ENCODE results near the gene ADGB. TPM values are rescaled to one million over a fixed set of nuclear protein-coding genes. Genes with fewer than 3 reads are reported as not detected.
A peak's percentile ranks its signal among the peaks of the same experiment; 100 is the strongest.

ADGB gene
- polyA plus RNA-seq, 1 donor (not counting 4 experiments of a cell fraction or from before 2014, with no cell fraction given), result not detected

DNA sequence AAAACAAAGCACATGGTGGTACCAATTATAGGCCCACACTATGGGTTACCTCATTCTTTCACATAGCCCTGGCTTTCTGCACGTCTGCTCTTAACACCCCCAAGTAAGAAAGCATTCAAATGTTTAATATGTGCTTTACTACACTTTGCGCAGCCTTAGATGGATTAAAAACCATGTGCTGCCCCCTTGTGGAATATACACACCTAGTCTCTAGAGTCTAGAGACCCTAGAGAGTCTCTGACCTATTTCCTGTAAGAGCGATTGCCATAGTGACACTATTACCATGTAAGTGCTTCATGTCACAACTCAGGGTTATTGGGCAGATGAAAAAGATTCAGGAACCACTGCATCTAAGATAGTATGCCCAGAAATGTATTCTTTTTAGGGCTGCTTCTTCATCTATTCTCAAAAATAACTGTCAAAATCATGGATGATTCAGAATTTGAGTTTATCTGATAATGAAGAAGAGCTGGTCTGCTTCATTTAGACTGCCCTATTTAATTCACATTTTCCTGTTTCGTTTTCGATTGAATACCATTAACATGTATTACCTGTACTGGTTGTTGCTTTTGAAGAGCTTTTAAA, 186.3 kb downstream of the ADGB start:
- no peaks in the 10 kb centered on the region for H3K9me1 ChIP-seq (ENCODE audit: control insufficient read depth, extremely low read depth, insufficient read depth, low read length)
- H3K4me2 ChIP-seq (ENCODE audit: control insufficient read depth, extremely low read depth, insufficient read depth, low read depth, low read length), result no peak overlapping the region
- H3K9me3 ChIP-seq (ENCODE audit: control insufficient read depth, low read depth, low read length), result no peaks in the 10 kb centered on the region
- peaks cover under 1% of the 10 kb centered on the region for H3K4me1 ChIP-seq (ENCODE audit: control insufficient read depth, extremely low read depth, insufficient read depth, low read length)
- no peaks in the 10 kb centered on the region for H3K79me2 ChIP-seq (ENCODE audit: control insufficient read depth, insufficient read depth, low read length)
- DNase-seq (ENCODE audit: low read depth, low spot score) (no peak), FAIRE-seq (peak; percentile 13)
- no peak overlapping the region for H3K9ac ChIP-seq (ENCODE audit: control insufficient read depth, extremely low read depth, insufficient read depth, low read length)
- dilution Hi-C loops (cut with MboI; ENCODE audit: extremely low pct_ligation_motif_present, low sequenced_read_pairs), result no loop called here
- H4K20me1 ChIP-seq (ENCODE audit: control insufficient read depth, extremely low read depth, insufficient read depth, low read length), result no peaks in the 10 kb centered on the region
- TF ChIP-seq, protein P1, sequence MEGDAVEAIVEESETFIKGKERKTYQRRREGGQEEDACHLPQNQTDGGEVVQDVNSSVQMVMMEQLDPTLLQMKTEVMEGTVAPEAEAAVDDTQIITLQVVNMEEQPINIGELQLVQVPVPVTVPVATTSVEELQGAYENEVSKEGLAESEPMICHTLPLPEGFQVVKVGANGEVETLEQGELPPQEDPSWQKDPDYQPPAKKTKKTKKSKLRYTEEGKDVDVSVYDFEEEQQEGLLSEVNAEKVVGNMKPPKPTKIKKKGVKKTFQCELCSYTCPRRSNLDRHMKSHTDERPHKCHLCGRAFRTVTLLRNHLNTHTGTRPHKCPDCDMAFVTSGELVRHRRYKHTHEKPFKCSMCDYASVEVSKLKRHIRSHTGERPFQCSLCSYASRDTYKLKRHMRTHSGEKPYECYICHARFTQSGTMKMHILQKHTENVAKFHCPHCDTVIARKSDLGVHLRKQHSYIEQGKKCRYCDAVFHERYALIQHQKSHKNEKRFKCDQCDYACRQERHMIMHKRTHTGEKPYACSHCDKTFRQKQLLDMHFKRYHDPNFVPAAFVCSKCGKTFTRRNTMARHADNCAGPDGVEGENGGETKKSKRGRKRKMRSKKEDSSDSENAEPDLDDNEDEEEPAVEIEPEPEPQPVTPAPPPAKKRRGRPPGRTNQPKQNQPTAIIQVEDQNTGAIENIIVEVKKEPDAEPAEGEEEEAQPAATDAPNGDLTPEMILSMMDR (optimal IDR thresholded peaks at IDR 0.05 in 1 of 3, IDR thresholded peaks at IDR 0.05 in 1 of 3, conservative IDR thresholded peaks at IDR 0.05 in 1 of 3; ENCODE audit: extremely low read depth in 1 of 3, insufficient read depth in 2 of 3, low read length in 3 of 3), result peak in 2 of 3 experiments; percentile 57 to 58
- TF ChIP-seq EZH2 (IDR thresholded peaks at IDR 0.05; ENCODE audit: low read length), result no peak
- H3K4me3 ChIP-seq (ENCODE audit: control insufficient read depth in 2 of 3, extremely low read depth in 1 of 3, insufficient read depth in 2 of 3, low read depth in 1 of 3, low read length in 3 of 3), result no peak overlapping the region
- no peak overlapping the region for H2AFZ ChIP-seq (ENCODE audit: control insufficient read depth, low read length)
- H3K27me3 ChIP-seq (ENCODE audit: control insufficient read depth, extremely low read depth, insufficient read depth, low read length), result no peaks in the 10 kb centered on the region
- H3K27ac ChIP-seq (ENCODE audit: control insufficient read depth, insufficient read depth, low read length), result no peak overlapping the region
- no peaks in the 10 kb centered on the region for H3K36me3 ChIP-seq (ENCODE audit: control insufficient read depth in 2 of 2, extremely low read depth in 1 of 2, insufficient read depth in 2 of 2, low read length in 2 of 2)

DNA sequence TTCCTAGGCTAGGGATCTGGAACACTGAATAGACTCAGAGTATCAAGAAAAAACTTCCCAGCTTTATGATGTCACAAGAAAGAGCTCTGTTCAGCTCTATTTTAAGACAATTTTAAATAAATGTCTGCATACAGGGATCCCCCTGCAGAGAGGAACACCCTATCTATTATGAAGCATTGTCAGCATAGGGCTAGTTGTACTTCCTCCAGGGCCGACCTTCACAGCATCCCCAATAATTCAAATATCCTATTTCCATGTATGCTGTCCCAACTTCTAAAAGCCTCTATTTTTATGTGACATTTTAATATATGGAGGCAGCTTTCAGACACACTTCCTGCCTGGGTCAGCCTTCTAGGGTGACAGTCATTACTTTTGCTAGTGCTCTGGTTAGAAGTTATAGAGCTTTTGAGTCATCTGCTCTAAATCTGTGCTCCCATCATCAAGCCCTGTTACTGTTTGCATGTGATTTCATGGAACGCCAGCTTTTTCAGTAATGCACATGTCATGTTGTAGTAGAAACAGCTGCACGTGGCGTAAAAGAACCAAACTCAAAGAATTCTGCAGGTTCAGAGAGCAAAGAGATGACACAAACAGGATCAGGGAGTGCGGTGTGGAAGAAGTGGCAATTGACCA, 189.2 kb downstream of the ADGB start:
- no peaks in the 10 kb centered on the region for H4K20me1 ChIP-seq (ENCODE audit: control insufficient read depth, extremely low read depth, insufficient read depth, low read length)
- no peaks in the 10 kb centered on the region for H3K9me1 ChIP-seq (ENCODE audit: control insufficient read depth, extremely low read depth, insufficient read depth, low read length)
- no peaks in the 10 kb centered on the region for H3K27me3 ChIP-seq (ENCODE audit: control insufficient read depth, extremely low read depth, insufficient read depth, low read length)
- no peak overlapping the region for H2AFZ ChIP-seq (ENCODE audit: control insufficient read depth, low read length)
- dilution Hi-C loops (cut with MboI; ENCODE audit: extremely low pct_ligation_motif_present, low sequenced_read_pairs), result no loop called here
- DNase-seq (ENCODE audit: low read depth, low spot score) (no peak), FAIRE-seq (no peak)
- no peak overlapping the region for H3K9ac ChIP-seq (ENCODE audit: control insufficient read depth, extremely low read depth, insufficient read depth, low read length)
- H3K4me1 ChIP-seq (ENCODE audit: control insufficient read depth, extremely low read depth, insufficient read depth, low read length), result peaks cover 13% of the 10 kb centered on the region
- H3K79me2 ChIP-seq (ENCODE audit: control insufficient read depth, insufficient read depth, low read length), result no peaks in the 10 kb centered on the region
- TF ChIP-seq, protein P1 (optimal IDR thresholded peaks at IDR 0.05 in 1 of 3, IDR thresholded peaks at IDR 0.05 in 1 of 3, conservative IDR thresholded peaks at IDR 0.05 in 1 of 3; ENCODE audit: extremely low read depth in 1 of 3, insufficient read depth in 2 of 3, low read length in 3 of 3), result no peak
- no peak for TF ChIP-seq EZH2 (IDR thresholded peaks at IDR 0.05; ENCODE audit: low read length)
- H3K4me2 ChIP-seq (ENCODE audit: control insufficient read depth, extremely low read depth, insufficient read depth, low read depth, low read length), result no peak overlapping the region
- H3K27ac ChIP-seq (ENCODE audit: control insufficient read depth, insufficient read depth, low read length), result no peak overlapping the region
- H3K4me3 ChIP-seq (ENCODE audit: control insufficient read depth in 2 of 3, extremely low read depth in 1 of 3, insufficient read depth in 2 of 3, low read depth in 1 of 3, low read length in 3 of 3), result no peak overlapping the region
- H3K9me3 ChIP-seq (ENCODE audit: control insufficient read depth, low read depth, low read length), result no peaks in the 10 kb centered on the region
- no peaks in the 10 kb centered on the region for H3K36me3 ChIP-seq (ENCODE audit: control insufficient read depth in 2 of 2, extremely low read depth in 1 of 2, insufficient read depth in 2 of 2, low read length in 2 of 2)

All from keratinocyte (primary cell).